ENCODE data around the gene CAPN9.

Gene CAPN9

GRCh38 chr1:230706887-230707731 is 40.1 kb upstream of the CAPN9 start:
- Histone ChIP-seq H3K4me2 (ENCODE audit: low read length) (no peak overlapping the region), H2AFZ (ENCODE audit: low read length) (no peak overlapping the region), H3K9me3 (ENCODE audit: low read length) (no peaks in the 10 kb centered on the region), H3K9ac (ENCODE audit: low read length) (no peak overlapping the region), H4K20me1 (ENCODE audit: insufficient read depth, low read length) (no peaks in the 10 kb centered on the region), H3K36me3 (ENCODE audit: insufficient read depth, low read length) (no peaks in the 10 kb centered on the region), H3K27me3 (ENCODE audit: insufficient read depth, low read length) (no peaks in the 10 kb centered on the region; the same call in 1 of the 2 replicates), H3K27ac (ENCODE audit: low read depth, low read length, poor library complexity, severe bottlenecking) (no peak overlapping the region), H3K4me3 (ENCODE audit: low read depth, low read length, poor library complexity, severe bottlenecking) (no peak overlapping the region), H3K9me2 (ENCODE audit: low read depth, low read length) (no peaks in the 10 kb centered on the region), H3K79me2 (ENCODE audit: insufficient read depth, low read length) (no peaks in the 10 kb centered on the region), H3F3A (ENCODE audit: insufficient read depth, low read length) (no peaks in the 10 kb centered on the region), H3K4me1 (ENCODE audit: insufficient read depth, low read length, severe bottlenecking) (no peaks in the 10 kb centered on the region)
- TF ChIP-seq EZH2 (IDR thresholded peaks at IDR 0.05; ENCODE audit: borderline replicate concordance, low read length) = no peak
- TF ChIP-seq, protein P1, sequence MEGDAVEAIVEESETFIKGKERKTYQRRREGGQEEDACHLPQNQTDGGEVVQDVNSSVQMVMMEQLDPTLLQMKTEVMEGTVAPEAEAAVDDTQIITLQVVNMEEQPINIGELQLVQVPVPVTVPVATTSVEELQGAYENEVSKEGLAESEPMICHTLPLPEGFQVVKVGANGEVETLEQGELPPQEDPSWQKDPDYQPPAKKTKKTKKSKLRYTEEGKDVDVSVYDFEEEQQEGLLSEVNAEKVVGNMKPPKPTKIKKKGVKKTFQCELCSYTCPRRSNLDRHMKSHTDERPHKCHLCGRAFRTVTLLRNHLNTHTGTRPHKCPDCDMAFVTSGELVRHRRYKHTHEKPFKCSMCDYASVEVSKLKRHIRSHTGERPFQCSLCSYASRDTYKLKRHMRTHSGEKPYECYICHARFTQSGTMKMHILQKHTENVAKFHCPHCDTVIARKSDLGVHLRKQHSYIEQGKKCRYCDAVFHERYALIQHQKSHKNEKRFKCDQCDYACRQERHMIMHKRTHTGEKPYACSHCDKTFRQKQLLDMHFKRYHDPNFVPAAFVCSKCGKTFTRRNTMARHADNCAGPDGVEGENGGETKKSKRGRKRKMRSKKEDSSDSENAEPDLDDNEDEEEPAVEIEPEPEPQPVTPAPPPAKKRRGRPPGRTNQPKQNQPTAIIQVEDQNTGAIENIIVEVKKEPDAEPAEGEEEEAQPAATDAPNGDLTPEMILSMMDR (IDR thresholded peaks at IDR 0.05; ENCODE audit: low read length) = no peak

- Histone ChIP-seq H2AFZ (ENCODE audit: low read length) (no peak overlapping the region), H3K9me3 (ENCODE audit: low read length) (no peaks in the 10 kb centered on the region), H3K27ac (ENCODE audit: low read depth, low read length, poor library complexity, severe bottlenecking) (no peak overlapping the region), H3K9me2 (ENCODE audit: low read depth, low read length) (no peaks in the 10 kb centered on the region), H3K9ac (ENCODE audit: low read length) (no peak overlapping the region), H3K4me3 (ENCODE audit: low read depth, low read length, poor library complexity, severe bottlenecking) (no peak overlapping the region), H3K36me3 (ENCODE audit: insufficient read depth, low read length) (no peaks in the 10 kb centered on the region), H3K4me1 (ENCODE audit: insufficient read depth, low read length, severe bottlenecking) (no peaks in the 10 kb centered on the region), H3K4me2 (ENCODE audit: low read length) (no peak overlapping the region), H3F3A (ENCODE audit: insufficient read depth, low read length) (no peaks in the 10 kb centered on the region), H3K27me3 (ENCODE audit: insufficient read depth, low read length) (no peaks in the 10 kb centered on the region; the same call in 1 of the 2 replicates), H4K20me1 (ENCODE audit: insufficient read depth, low read length) (no peaks in the 10 kb centered on the region), H3K79me2 (ENCODE audit: insufficient read depth, low read length) (no peaks in the 10 kb centered on the region)
- no peak for TF ChIP-seq EZH2 (IDR thresholded peaks at IDR 0.05; ENCODE audit: borderline replicate concordance, low read length)
- TF ChIP-seq, protein P1 (IDR thresholded peaks at IDR 0.05; ENCODE audit: low read length) = no peak
These were observed 39.2 kb upstream of the CAPN9 start for GRCh38 chr1:230707732-230708630.

DNA sequence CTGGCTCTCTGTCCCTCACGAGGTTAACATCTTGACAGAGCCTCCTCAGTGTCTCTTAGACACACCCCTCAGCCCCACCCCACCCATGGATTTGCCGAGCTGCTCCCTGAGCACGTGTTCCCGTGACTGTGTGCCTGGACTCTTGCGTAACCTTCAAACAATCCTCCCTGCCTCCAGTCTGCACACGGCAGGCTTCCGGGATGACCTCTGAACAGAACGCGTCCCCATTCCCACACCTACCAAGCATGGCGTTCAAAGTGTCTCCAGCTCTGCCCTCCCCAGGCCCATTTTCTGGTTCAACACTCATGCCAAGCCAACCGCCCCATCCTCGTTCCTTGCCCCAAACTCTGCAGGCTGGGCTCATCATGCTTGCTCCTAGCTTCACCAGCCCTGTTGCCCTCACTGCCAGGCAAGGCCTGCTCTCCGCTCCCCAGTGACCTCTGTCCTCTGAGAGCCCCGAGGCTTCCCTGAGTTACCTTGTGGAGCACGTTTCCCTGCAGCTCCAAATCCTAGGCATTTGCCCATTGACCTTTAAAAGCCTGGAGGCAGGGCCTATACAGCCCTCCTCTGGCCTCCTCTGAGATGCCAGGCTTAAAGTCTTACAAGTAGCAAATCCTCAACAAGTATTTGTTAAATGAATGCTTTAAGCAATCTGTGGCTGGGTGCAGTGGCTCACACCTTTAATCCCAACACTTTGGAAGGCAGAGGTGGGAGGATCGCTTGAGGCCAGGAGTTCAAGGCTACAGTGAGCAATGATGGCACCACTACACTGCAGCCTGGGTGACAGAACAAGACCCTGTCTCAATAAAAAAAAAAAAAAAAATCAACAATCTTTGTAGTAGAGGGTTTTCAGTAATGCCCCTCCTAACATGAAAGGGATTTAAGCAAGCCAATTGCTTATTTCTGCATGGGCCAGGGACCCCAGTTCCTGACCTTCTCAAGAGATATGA is 38.3 kb upstream of the CAPN9 start:
- Histone ChIP-seq H2AFZ (ENCODE audit: low read length) (no peak overlapping the region), H3K27me3 (ENCODE audit: insufficient read depth, low read length) (no peaks in the 10 kb centered on the region; the same call in 1 of the 2 replicates), H3K4me1 (ENCODE audit: insufficient read depth, low read length, severe bottlenecking) (no peaks in the 10 kb centered on the region), H3K4me2 (ENCODE audit: low read length) (no peak overlapping the region), H4K20me1 (ENCODE audit: insufficient read depth, low read length) (no peaks in the 10 kb centered on the region), H3K79me2 (ENCODE audit: insufficient read depth, low read length) (no peaks in the 10 kb centered on the region), H3K4me3 (ENCODE audit: low read depth, low read length, poor library complexity, severe bottlenecking) (no peak overlapping the region), H3F3A (ENCODE audit: insufficient read depth, low read length) (no peaks in the 10 kb centered on the region), H3K36me3 (ENCODE audit: insufficient read depth, low read length) (no peaks in the 10 kb centered on the region), H3K9me3 (ENCODE audit: low read length) (no peaks in the 10 kb centered on the region), H3K27ac (ENCODE audit: low read depth, low read length, poor library complexity, severe bottlenecking) (no peak overlapping the region), H3K9me2 (ENCODE audit: low read depth, low read length) (no peaks in the 10 kb centered on the region), H3K9ac (ENCODE audit: low read length) (no peak overlapping the region)
- TF ChIP-seq EZH2 (IDR thresholded peaks at IDR 0.05; ENCODE audit: borderline replicate concordance, low read length) = no peak
- TF ChIP-seq, protein P1 (IDR thresholded peaks at IDR 0.05; ENCODE audit: low read length) = no peak

All from OCI-LY1 (cell line).